ENCODE results near the gene ADAM10. TPM values are rescaled to one million over a fixed set of nuclear protein-coding genes. Genes with fewer than 3 reads are reported as not detected.

Gene ADAM10
- total and polyA plus RNA-seq, 2 of the 8 experiments (the other 6 are each of a cell fraction or from before 2014, with no cell fraction given): 46.5 to 163 TPM

GRCh38 chr15:58627701-58628100 lies 121.8 kb downstream of the ADAM10 start:
- H3K56ac ChIP-seq (replicated peaks; ENCODE audit: insufficient read length, low read depth, low read length): no peak overlapping the region
- no peak overlapping the region for H2AK5ac ChIP-seq (ENCODE audit: low read depth, low read length)
- no peaks in the 10 kb centered on the region; a peak in 1 of 4 replicates for H3K9me3 ChIP-seq (ENCODE audit: insufficient read depth in 2 of 2, low read depth in 1 of 2, low read length in 1 of 2)
- H4K5ac ChIP-seq (ENCODE audit: insufficient read length, low read depth, low read length): no peak overlapping the region
- H3K4me2 ChIP-seq (ENCODE audit: insufficient read depth in 1 of 2, low read depth in 2 of 2, low read length in 2 of 2): no peak overlapping the region
- TF ChIP-seq NRF1 (IDR thresholded peaks at IDR 0.05; ENCODE audit: low read depth, low read length) (no peak), RNF2 (IDR thresholded peaks at IDR 0.05; ENCODE audit: borderline replicate concordance, low read depth, low read length, missing control alignments, poor library complexity, severe bottlenecking) (no peak), ATF2 (IDR thresholded peaks at IDR 0.05; ENCODE audit: low read length) (no peak)
- H4K8ac ChIP-seq (ENCODE audit: extremely low read depth, insufficient read depth, low read length): no peak overlapping the region
- no peak overlapping the region for H3K23ac ChIP-seq (ENCODE audit: insufficient read length)
- no peak overlapping the region for H2BK12ac ChIP-seq (ENCODE audit: low read depth, low read length)
- no peak overlapping the region for H3K4me3 ChIP-seq (ENCODE audit: extremely low read depth in 1 of 4, insufficient read depth in 2 of 4, low read depth in 3 of 4, low read length in 4 of 4)
- no peak overlapping the region for H4K91ac ChIP-seq (replicated peaks; ENCODE audit: insufficient read length, low read length)
- DNase-seq (ENCODE audit: low read depth in 1 of 2, low spot score in 2 of 2) (no peak), FAIRE-seq (no peak)
- H3K18ac ChIP-seq (ENCODE audit: extremely low read depth, low read length): no peak overlapping the region
- H3K4ac ChIP-seq (replicated peaks; ENCODE audit: insufficient read length, low read depth, low read length): no peak overlapping the region
- H3K27me3 ChIP-seq (replicated peaks in 1 of 4; ENCODE audit: control insufficient read depth in 3 of 4, extremely low read depth in 1 of 4, insufficient read depth in 3 of 4, low read length in 3 of 4): no peaks in the 10 kb centered on the region
- no peak overlapping the region for H2AFZ ChIP-seq (ENCODE audit: low read length)
- WGBS, 2 experiments (ENCODE audit: extremely low coverage in 1 of 2, insufficient coverage in 1 of 2, insufficient read length in 1 of 2, insufficient replicate concordance in 2 of 2, low coverage in 1 of 2, low lambda C conversion rate in 2 of 2, missing lambda C conversion rate in 1 of 2): 90% methylated on average over 1 of the region's 1 CpG; no CpG with 5 or more reads in 1 of the 2 experiments
- H3K79me1 ChIP-seq (ENCODE audit: low read depth, low read length): no peaks in the 10 kb centered on the region
- no peaks in the 10 kb centered on the region for H3K79me2 ChIP-seq (ENCODE audit: control insufficient read depth in 1 of 2, insufficient read depth in 2 of 2, low read length in 2 of 2)
- no peak overlapping the region for H2BK120ac ChIP-seq (replicated peaks; ENCODE audit: low read depth, low read length)
- peak overlapping the region in 1 of 4 experiments; percentile 34; a peak in 1 of 7 replicates for H3K9ac ChIP-seq (replicated peaks in 1 of 4; ENCODE audit: extremely low read depth in 1 of 4, low read depth in 3 of 4, low read length in 3 of 4)
- H4K20me1 ChIP-seq (replicated peaks in 1 of 2; ENCODE audit: control insufficient read depth in 1 of 2, insufficient read depth in 2 of 2, low read length in 2 of 2): no peaks in the 10 kb centered on the region
- CTCF ChIA-PET (ENCODE audit: partially characterized antibody): no interaction called here
- H2BK15ac ChIP-seq (ENCODE audit: low read length): no peak overlapping the region
- no peak overlapping the region for H3K27ac ChIP-seq (ENCODE audit: low read depth, low read length)
- no peaks in the 10 kb centered on the region for H3K23me2 ChIP-seq (ENCODE audit: low read depth, low read length)
- POLR2A ChIA-PET (ENCODE audit: partially characterized antibody): no interaction called here
- no peaks in the 10 kb centered on the region for H3K4me1 ChIP-seq (replicated peaks in 1 of 4; ENCODE audit: control insufficient read depth in 3 of 4, insufficient read depth in 4 of 4, low read length in 3 of 4)
- no peak overlapping the region for H2BK5ac ChIP-seq (ENCODE audit: low read depth, low read length)
- H3K14ac ChIP-seq (ENCODE audit: insufficient read length): no peak overlapping the region
- no peak overlapping the region for H2BK20ac ChIP-seq (ENCODE audit: low read length)
- peaks cover 0 to 10% (median 4%) of the 10 kb centered on the region in 4 experiments; a peak in 4 of 8 replicates for H3K36me3 ChIP-seq (ENCODE audit: control insufficient read depth in 2 of 4, insufficient read depth in 4 of 4, low read length in 3 of 4)

All from H1 (cell line).